Endothelial cell of umbilical vein (primary cell): ENCODE results near the gene PKN1. TPM values are rescaled to one million over a fixed set of nuclear protein-coding genes. Genes with fewer than 3 reads are reported as not detected.

ENCODE experiments used
- BruUV-seq: library from RNA; stranded (reverse); fragments of 400-500 nt; replicated peaks from 2 replicates; lab custom pipeline; 2021; lab: Mats Ljungman, UMichigan
- CTCF ChIA-PET: fragments of 300-600, 350-600 bp; sonication (Branson Sonifier 250); formaldehyde crosslinking; loops from one replicate; lab custom pipeline; 2021; ENCODE audit warnings: antibody characterized with exemption, inconsistent platforms; lab: Charles Lee
- POLR2A ChIA-PET: fragments of 300-600, 350-600 bp; sonication (Branson Sonifier 250); formaldehyde crosslinking; loops from one replicate; lab custom pipeline; 2021; ENCODE audit warnings: antibody characterized with exemption, inconsistent platforms; lab: Charles Lee
- DNase-seq: peaks from one replicate; pipeline ENCODE4 v3.0.0-alpha.2; 2011; ENCODE audit warnings: low read depth, low spot score
- FAIRE-seq: peaks from 2 replicates; lab custom pipeline; 2011; peaks lifted over from hg19 to GRCh38; lab: Jason Lieb, UNC
- H2AFZ ChIP-seq: 2 replicates; pipeline ENCODE4 v1.6.0; 2012; ENCODE audit warnings: low read depth, low read length, control low read depth, inconsistent platforms
- H3K27ac ChIP-seq: 2 replicates; pipeline ENCODE4 v1.5.1; 2011; ENCODE audit warnings: low read depth, mild to moderate bottlenecking, control low read depth, low read length, moderate library complexity; ENCODE audit not compliant: insufficient read depth
- H3K27me3 ChIP-seq, 2 experiments: 2 replicates each; pipeline versions ENCODE4 v1.6.0 to v1.6.1; 2011; ENCODE audit warnings: low read length in 2 of 2, mixed read lengths in 1 of 2; ENCODE audit not compliant: control insufficient read depth in 2 of 2, insufficient read depth in 2 of 2
- H3K36me3 ChIP-seq, 2 experiments: 2 replicates in 1 of 2; 3 replicates in 1 of 2; pipeline ENCODE4 v1.5.1; 2011; ENCODE audit warnings: low read length in 2 of 2, mild to moderate bottlenecking in 1 of 2, moderate library complexity in 1 of 2; ENCODE audit not compliant: control insufficient read depth in 2 of 2, insufficient read depth in 2 of 2; ENCODE audit errors: extremely low read depth in 1 of 2
- H3K4me1 ChIP-seq: 3 replicates; pipeline ENCODE4 v1.5.1; 2011; ENCODE audit warnings: mild to moderate bottlenecking, low read length; ENCODE audit not compliant: control insufficient read depth, insufficient read depth; ENCODE audit errors: extremely low read depth
- H3K4me2 ChIP-seq: 2 replicates; pipeline ENCODE4 v1.6.1; 2011; ENCODE audit warnings: low read length, control low read depth, mixed read lengths; ENCODE audit not compliant: insufficient read depth
- H3K4me3 ChIP-seq, 3 experiments: fragments of 200-600 bp in 1 of 3; sonication (generic), shearing (Covaris generic) in 1 of 3; replicated peaks in 1 of 3; 2 replicates each; pipeline ENCODE4 v1.5.1; 2011 to 2016; ENCODE audit warnings: control low read depth in 3 of 3, low read length in 3 of 3, mild to moderate bottlenecking in 2 of 3, inconsistent platforms in 1 of 3, low read depth in 1 of 3, moderate library complexity in 1 of 3; ENCODE audit not compliant: insufficient read depth in 1 of 3
- H3K79me2 ChIP-seq: 2 replicates; pipeline ENCODE4 v1.6.0; 2012; ENCODE audit warnings: low read length, inconsistent platforms; ENCODE audit not compliant: control insufficient read depth, insufficient read depth
- H3K9ac ChIP-seq: replicated peaks from 2 replicates; pipeline ENCODE3; 2011; ENCODE audit warnings: low read length, control low read depth; ENCODE audit not compliant: insufficient read depth; ENCODE audit errors: extremely low read depth
- H3K9me1 ChIP-seq: replicated peaks from 3 replicates; pipeline ENCODE4 v1.6.0; 2011; ENCODE audit warnings: mild to moderate bottlenecking, low read length; ENCODE audit not compliant: control insufficient read depth, insufficient read depth; ENCODE audit errors: extremely low read depth
- H3K9me3 ChIP-seq: replicated peaks from 2 replicates; pipeline ENCODE4 v1.5.1; 2012; ENCODE audit warnings: low read length, inconsistent platforms; ENCODE audit not compliant: control insufficient read depth, insufficient read depth
- H4K20me1 ChIP-seq: replicated peaks from 2 replicates; pipeline ENCODE3; 2011; ENCODE audit warnings: mild to moderate bottlenecking, low read length; ENCODE audit not compliant: control insufficient read depth, insufficient read depth; ENCODE audit errors: extremely low read depth
- CTCF ChIP-seq, 2 donors: IDR thresholded peaks; 1 replicate in 1 of 2; 2 replicates in 1 of 2; pipeline ENCODE4 v1.5.1; 2011; ENCODE audit warnings: low read length in 2 of 2, mild to moderate bottlenecking in 2 of 2, moderate library complexity in 2 of 2, control low read depth in 1 of 2, inconsistent platforms in 1 of 2, low read depth in 1 of 2; ENCODE audit not compliant: insufficient read depth in 1 of 2; ENCODE audit errors: extremely low read depth in 1 of 2
- EZH2 ChIP-seq: IDR thresholded peaks from 2 replicates; pipeline ENCODE4 v1.6.1; 2012; ENCODE audit warnings: borderline replicate concordance, low read depth, mild to moderate bottlenecking, moderate library complexity, low read length, inconsistent platforms; ENCODE audit not compliant: severe bottlenecking
- FOS ChIP-seq: IDR thresholded peaks from 2 replicates; pipeline ENCODE4 v1.6.1; 2011; ENCODE audit warnings: mild to moderate bottlenecking, low read length, moderate library complexity, borderline replicate concordance; ENCODE audit not compliant: insufficient read depth
- GATA2 ChIP-seq: IDR thresholded peaks from 2 replicates; pipeline ENCODE4 v1.7.0; 2011; ENCODE audit warnings: low read depth, mild to moderate bottlenecking, moderate library complexity, mixed read lengths, low read length; ENCODE audit not compliant: insufficient read length, insufficient read depth
- JUN ChIP-seq: IDR thresholded peaks from 2 replicates; pipeline ENCODE4 v1.6.1; 2011; ENCODE audit warnings: borderline replicate concordance, low read depth; ENCODE audit not compliant: insufficient read length, insufficient read depth
- MAX ChIP-seq: IDR thresholded peaks from 2 replicates; pipeline ENCODE4 v1.6.1; 2011; ENCODE audit not compliant: insufficient read depth, insufficient read length
- MYC ChIP-seq: IDR thresholded peaks from one replicate; pipeline ENCODE4 v1.6.1; 2011; ENCODE audit warnings: mild to moderate bottlenecking, low read depth, low read length
- POLR2A ChIP-seq: IDR thresholded peaks from 2 replicates; pipeline ENCODE4 v1.6.1; 2012; ENCODE audit warnings: low read depth, mild to moderate bottlenecking, control low read depth, low read length
- POLR2AphosphoS5 ChIP-seq: IDR thresholded peaks from 2 replicates; pipeline ENCODE4 v1.6.1; 2012; ENCODE audit warnings: low read depth, mild to moderate bottlenecking, control low read depth, low read length, moderate library complexity; ENCODE audit not compliant: insufficient read depth
- dilution Hi-C: fragments of 300-500 bp; cut with MboI; formaldehyde crosslinking; loops from one replicate; pipeline ENCODE4 v1.15.0; 2019; ENCODE audit warnings: low sequenced_read_pairs; ENCODE audit not compliant: extremely low pct_ligation_motif_present
- intact Hi-C: fragments of 100-400 bp; cut with micrococcal nuclease; formaldehyde crosslinking; loops from one replicate; pipeline ENCODE4 v1.10.0; 2022
- polyA plus RNA-seq, 4 experiments: library from polyadenylated mRNA; depleted of rRNA in 3 of 4; stranded (reverse) in 3 of 4; unstranded in 1 of 4; fragments of >200 nt; gene quantifications; 2 replicates each; pipeline versions ENCODE4 v1.2.1 to v1.2.3, GENCODE V29; 2011 to 2012; ENCODE audit warnings: missing spikeins in 1 of 4
- total RNA-seq: library from RNA; stranded (reverse); gene quantifications from 2 replicates; pipeline ENCODE4 v1.2.3, GENCODE V29; 2021

The PKN1 gene
- total and polyA plus RNA-seq, 2 donors (not counting 3 experiments of a cell fraction or from before 2014, with no cell fraction given) = 148 to 302 TPM

GRCh38 chr19:14393329-14393728 is 39.8 kb upstream of the PKN1 start:
- Histone ChIP-seq H3K4me1 (no peaks in the 10 kb centered on the region), H2AFZ (no peak overlapping the region), H4K20me1 (no peaks in the 10 kb centered on the region), H3K27ac (no peak overlapping the region), H3K27me3 (no peaks in the 10 kb centered on the region), H3K9ac (no peak overlapping the region), H3K36me3 (no peaks in the 10 kb centered on the region), H3K79me2 (no peaks in the 10 kb centered on the region), H3K4me3 (no peak overlapping the region), H3K4me2 (no peak overlapping the region), H3K9me3 (no peaks in the 10 kb centered on the region), H3K9me1 (no peaks in the 10 kb centered on the region)
- POLR2A ChIA-PET = interaction anchor here (0.6 kb wide), 1 partner anchor 954 kb away, joined by 3 read pairs; no protein-coding TSS in a partner anchor
- intact Hi-C loops (no loop called here), dilution Hi-C loops (no loop called here)
- BruUV-seq = no TSS peak
- CTCF ChIA-PET = interaction anchor here (1.7 kb wide), 1 partner anchor 31 kb away, joined by 4 read pairs; no protein-coding TSS in a partner anchor
- TF ChIP-seq CTCF (IDR thresholded peaks at IDR 0.05; ENCODE audit: extremely low read depth in 1 of 2, insufficient read depth in 1 of 2, low read depth in 1 of 2, low read length in 2 of 2) = no peak
- TF ChIP-seq JUN = no peak
- no peak for TF ChIP-seq POLR2AphosphoS5
- no peak for TF ChIP-seq MAX
- no peak for TF ChIP-seq POLR2A
- no peak for TF ChIP-seq FOS
- TF ChIP-seq EZH2 = no peak
- TF ChIP-seq GATA2 = no peak
- TF ChIP-seq MYC = no peak
- no peak for DNase-seq
- no peak for FAIRE-seq
